Activated CD4-positive, alpha-beta T cell treated with anti-CD3 and anti-CD28 coated beads for 1 hour (primary cell): ENCODE results near the gene PCNX2.

Source experiments
- DNase-seq: peaks from one replicate; pipeline ENCODE4 v3.0.0-alpha.2; 2020

Gene PCNX2

DNA sequence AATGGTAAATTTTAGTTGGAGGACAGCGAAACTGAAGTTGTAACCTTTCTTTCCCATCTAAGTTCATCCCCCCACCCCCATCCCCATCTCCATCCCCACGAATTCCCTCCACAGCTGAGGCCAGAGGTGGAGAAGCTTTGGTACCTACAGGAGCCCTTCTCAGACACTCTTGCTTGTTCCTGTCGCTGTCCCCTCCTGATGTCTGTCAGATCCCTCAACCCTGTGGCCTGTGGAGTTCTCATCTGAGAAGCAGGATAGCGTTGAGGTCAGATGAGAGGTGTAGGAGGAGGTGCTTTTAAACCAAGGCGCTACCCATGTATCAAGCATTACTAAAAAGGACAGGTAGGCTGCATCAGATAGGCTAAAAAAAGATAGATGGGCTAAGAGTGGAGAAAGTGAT is 344.3 kb downstream of the PCNX2 start:
- DNase-seq, result no peak

DNA sequence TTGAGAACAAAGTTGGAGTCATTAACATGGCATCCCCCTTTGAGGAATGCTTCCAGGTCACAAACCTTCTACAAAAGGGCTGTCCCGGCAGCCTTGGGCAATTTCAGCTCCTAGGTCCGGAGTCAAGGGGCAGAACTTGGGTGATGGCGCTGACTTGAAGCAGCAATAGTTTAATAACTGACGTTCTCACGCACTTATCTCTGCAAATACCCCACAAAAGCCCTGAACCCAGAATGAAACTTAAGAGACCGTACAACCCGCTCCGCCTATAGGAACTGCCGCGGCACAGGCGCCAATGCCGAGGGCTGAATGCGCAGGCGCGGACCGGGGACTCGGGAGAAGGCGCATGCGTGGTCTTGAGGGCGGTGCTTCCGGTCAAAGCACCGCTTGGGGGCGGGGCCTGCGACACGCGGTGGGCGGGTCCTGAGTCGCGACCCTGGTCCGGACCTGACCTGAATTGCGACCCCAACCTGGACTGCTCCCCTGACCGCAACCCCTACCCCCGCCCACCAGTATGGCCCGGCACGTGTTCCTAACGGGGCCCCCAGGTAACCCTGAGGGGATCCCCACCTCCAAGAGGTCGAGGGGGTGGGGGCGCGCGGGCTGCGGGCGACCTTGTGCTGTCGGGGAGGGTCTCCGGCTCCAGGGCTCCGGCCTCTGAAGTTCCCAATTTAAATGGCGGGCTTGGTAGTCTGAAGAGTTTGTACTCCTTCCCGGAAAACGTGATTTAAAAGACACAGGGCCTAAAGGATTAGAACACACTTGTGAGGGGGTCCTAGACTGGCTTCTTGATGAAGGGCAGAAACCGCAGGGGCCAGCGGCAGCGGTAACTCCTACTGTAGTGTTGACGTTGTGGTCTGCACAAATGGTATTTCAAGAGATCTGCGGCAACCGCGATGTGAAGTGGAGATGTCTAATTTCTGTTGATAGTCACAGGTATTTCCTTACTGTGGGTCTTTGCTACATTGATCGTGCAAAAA is 345.0 kb downstream of the PCNX2 start, which contains the start of gene NTPCR:
NTPCR (plus strand) TSS at position 415 of the 980 bp plus-strand sequence; CDS start at position 515, 100 bp downstream.
- DNase-seq, result peak; percentile 95

DNA sequence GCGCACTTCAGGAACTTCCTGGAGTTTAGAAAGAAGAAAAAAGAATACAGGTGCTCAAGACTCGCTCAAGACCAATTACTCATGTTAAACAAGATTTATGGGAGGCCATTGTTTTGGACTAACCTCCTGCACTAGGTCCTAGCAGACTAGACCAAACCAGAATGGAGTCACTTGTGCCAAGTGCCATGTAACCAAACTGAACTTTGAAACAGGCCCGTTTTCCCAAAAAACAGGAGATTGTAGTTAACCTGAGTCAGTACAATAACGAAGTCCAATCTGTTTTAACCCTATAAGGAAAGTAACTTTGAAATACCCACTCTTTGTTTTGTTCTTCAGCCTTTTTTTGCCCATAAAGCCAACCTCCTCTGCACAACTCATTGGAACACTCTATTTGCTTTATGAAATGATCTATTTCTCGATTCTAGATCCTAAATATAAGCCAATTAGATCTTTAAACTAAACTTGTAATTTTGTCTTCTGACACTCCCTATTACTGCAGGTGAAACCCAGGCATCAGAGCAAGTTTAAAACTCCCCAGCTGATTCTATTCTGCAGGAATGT is 345.8 kb downstream of the PCNX2 start:
- no peak for DNase-seq

DNA sequence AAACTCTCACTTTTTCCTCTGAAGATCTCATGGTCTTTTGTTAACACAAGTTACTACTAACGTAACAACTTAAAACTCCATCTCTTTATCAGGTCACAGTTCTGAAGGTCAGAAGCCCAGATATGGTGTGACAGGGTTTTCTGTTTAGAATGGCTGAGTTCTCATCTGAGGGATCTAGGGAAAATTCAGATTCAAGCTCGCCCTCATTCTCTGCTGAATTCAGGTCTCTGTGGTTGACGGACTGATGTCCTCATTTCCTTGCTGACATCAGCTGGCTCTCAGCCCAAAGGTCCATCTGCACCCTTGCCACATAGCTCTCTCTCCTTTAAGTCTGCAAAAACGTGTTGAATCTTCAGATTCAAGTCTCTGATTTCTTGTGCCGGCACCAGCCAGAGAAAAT is 351.2 kb downstream of the PCNX2 start:
- DNase-seq, result no peak

DNA sequence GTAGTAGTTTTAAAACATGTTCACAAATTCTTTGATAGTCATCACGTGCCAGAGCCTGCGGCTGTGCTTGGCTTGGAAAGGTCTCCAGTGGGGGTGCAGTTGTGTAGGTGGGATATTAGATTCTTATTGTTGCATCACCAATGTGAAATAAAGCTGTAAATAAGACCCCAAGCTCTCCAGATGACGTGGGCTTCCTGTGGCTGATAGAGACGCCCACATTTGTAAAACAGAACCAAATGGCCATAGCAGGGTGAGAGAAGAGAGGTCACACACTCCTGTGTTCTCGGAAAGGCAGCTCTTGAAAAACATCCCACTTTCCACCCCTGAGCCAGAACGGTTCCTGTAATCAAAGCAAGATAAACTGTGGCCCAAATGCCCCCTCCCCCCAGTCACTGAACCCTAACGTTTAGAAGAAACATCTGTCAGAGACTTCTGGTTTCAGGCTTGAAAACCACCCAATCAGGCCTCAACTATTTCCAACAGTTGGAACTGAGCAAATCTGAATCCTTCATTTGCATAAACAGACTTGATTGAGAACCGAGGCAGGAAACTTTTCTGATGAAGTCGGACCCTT is 351.8 kb downstream of the PCNX2 start:
- no peak for DNase-seq

DNA sequence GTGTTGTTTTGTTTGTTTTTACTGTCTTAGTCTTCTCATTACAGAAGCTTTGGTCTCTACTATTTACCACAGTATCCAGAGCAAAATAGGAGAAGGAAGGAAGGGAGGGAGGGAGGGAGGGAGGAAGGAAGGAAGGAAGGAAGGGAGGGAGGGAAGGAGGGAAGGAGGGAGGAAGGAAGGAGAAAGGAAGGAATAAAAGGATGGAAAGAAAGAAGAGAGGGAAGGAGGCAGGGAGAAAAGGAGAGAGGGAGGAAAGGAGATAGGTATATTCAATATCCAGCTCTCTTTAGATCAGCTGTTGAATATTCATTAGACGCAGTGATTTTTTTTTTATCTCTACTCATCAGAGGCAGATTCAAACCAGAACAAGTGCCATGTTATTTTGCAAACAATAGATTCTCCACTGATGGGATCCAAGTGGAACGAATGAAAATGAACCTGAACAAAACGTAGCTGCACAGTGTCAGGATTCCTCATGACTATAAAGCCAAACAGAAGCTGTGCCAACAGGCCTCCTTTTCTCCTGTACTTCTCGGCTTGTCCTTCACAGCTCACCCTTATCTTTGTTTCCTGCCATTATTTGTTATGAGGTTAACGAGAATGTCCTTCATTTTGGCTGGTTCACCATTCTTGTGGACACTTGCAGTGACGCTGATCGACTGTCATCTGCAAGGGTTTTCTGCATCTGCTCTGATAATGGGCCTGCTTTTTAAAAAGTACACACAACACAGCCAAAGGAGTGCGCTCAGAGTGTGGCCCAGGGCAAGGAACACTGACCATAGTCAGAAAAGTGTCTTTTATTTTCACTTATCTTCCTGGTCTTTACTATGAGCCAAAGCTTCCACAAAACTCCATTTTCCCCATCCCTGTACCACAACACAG is 352.9 kb downstream of the PCNX2 start:
- DNase-seq, result no peak

DNA sequence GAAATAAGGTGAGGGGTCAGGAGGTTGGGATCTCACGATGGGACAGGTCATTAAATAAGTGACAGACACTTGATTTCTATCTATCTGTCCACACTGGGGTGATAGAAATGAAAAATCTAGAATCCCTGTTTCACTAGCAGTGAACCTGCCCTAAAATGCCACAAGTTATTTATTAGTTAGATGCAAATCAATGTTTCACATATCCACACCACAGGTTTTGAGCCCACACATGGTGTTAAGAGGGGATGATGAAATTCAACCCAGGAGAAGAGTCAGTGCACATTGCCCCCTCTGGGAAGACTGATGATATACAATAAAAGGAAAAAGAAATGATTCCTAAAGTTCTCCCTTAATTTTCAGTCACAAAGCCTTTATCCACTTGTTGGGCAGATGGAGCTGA is 355.3 kb downstream of the PCNX2 start:
- no peak for DNase-seq

DNA sequence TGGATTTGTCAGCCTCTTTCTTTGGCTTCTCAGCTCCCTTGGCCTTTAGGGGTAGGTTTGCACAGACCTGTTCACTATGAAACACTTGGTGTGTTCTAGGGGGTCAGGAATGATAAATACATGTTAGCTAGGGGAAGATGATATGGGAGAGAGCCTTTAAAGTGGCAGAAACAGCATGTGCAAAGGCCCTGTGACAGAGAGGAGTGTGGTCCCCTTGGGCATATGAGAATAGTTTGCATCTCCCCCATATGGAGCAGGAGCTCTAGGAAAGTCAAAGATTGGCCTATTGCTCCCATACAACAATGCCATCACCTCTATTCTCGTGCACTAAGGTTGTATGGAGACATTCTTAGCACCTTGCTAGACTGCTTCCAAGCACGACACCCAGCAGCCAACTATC is 355.8 kb downstream of the PCNX2 start:
- no peak for DNase-seq

DNA sequence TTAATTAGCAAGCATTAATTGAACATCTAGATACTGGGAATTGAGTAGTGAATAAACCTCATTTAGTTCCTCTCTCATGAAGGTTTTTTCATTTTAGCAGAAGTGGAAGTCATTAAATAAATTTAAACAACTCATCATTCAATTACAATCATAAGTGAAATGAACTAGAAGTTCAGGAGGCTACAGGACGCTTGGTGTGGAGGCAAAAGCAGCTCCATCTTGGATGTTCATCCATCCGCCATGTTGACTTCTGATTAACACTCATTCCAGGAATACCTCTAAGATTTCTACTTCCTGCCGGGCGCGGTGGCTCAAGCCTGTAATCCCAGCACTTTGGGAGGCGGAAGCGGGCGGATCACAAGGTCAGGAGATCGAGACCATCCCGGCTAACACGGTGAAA is 356.6 kb downstream of the PCNX2 start:
- DNase-seq, result no peak

DNA sequence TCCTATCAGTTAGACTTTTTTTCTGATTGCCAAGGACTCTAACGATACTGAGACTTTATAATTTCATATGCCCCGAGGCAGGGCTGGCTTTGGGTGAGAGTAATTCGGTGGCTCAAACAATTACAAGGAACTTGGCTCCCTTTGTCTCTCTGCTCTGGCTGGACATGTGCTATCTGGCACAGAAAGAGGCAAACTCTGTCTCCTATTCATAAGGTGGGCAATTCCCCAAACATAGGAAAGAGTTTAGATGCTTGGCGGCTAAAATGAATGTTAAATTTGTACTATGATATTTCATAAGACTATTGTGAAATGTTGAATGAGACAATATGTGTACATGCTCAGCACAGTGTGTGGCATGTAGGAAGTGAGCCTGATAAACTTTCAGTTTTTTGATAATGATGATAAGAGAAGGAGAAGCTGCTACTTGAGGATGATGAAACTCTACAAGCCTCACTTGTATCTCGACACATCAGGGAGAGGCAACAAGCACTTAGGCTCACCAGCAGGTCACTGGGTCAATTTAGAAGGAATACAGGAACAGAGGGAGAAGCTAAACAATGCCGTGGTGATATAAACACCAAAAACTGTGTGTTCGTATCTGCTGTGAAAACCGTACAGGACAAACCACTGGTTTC is 357.7 kb downstream of the PCNX2 start:
- no peak for DNase-seq

DNA sequence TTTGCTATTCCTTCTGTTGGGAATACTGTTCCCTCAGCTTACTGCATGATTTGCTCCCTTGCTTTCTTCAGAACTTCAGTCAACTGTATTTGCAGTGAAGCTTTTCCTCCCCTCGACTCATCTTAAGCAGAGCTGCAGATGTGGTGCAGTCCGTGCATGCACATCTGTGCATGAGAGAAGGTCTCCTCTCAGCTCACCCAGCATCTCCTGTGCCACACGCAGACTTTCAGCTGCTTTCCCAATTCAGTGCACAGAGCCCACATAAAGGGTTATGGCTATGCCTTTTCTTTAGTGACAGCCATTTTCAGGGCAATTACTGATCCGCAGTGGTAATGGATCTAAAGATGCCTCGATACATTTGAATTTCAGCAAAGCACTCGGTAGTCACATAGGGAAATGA is 358.6 kb downstream of the PCNX2 start:
- DNase-seq, result no peak
